ENCODE measurements around the gene ANKRD65. TPM values are rescaled to one million over a fixed set of nuclear protein-coding genes. Genes with fewer than 3 reads are reported as not detected.

Gene ANKRD65
- total RNA-seq, 1 donor from 2014 or later: 38.4 TPM

DNA sequence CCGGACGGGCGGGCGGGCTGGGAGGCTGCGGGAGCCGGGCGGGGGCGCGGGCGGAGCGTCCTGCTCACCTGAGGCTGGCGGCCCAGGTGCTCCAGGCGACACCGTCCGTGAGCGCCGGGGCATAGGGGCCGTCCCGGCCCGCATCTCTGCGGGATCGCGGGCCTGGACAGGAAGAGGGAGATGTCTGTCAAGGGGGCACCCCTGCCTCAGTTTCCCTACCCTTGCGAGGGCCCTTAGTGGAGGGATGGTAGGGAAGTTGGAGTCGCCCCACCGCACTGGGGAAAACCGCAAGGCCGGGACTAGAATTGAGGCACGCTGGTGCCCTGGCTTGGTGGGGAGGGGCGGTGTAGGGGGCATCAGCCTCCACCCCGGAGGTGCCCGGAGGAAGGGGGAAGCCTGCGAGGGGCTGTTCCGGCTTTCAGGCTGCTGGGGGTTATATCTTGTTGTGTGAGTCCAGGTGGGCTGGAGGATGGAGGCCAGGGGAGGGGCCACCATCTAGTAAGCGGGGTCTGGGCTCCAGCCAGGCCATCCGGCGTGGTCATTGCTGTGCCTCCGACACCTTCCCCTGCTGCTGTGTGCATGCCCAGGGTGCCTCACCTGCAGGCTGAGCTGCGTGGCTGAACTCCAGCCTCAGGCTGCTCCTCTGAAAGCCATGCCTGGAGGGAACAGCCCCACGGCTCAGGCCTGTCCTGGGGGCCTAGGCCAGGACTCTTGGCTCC, 15.0 kb upstream of the ANKRD65 start:
- Mint-ChIP-seq H3K27ac (ENCODE audit: unreplicated experiment) (no peak overlapping the region), H3K4me3 (ENCODE audit: unreplicated experiment) (peak overlapping the region; percentile 90), H3K9me3 (ENCODE audit: unreplicated experiment) (peaks cover 2% of the 10 kb centered on the region), H3K36me3 (ENCODE audit: unreplicated experiment) (no peaks in the 10 kb centered on the region), H3K27me3 (ENCODE audit: unreplicated experiment) (peaks cover 7% of the 10 kb centered on the region), H3K4me1 (ENCODE audit: low read depth, unreplicated experiment) (peaks cover 11% of the 10 kb centered on the region)
- TF ChIP-seq, protein P1, sequence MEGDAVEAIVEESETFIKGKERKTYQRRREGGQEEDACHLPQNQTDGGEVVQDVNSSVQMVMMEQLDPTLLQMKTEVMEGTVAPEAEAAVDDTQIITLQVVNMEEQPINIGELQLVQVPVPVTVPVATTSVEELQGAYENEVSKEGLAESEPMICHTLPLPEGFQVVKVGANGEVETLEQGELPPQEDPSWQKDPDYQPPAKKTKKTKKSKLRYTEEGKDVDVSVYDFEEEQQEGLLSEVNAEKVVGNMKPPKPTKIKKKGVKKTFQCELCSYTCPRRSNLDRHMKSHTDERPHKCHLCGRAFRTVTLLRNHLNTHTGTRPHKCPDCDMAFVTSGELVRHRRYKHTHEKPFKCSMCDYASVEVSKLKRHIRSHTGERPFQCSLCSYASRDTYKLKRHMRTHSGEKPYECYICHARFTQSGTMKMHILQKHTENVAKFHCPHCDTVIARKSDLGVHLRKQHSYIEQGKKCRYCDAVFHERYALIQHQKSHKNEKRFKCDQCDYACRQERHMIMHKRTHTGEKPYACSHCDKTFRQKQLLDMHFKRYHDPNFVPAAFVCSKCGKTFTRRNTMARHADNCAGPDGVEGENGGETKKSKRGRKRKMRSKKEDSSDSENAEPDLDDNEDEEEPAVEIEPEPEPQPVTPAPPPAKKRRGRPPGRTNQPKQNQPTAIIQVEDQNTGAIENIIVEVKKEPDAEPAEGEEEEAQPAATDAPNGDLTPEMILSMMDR (IDR thresholded peaks at IDR 0.05; ENCODE audit: partially characterized antibody, unreplicated experiment): no peak
- DNase-seq: no peak

DNA sequence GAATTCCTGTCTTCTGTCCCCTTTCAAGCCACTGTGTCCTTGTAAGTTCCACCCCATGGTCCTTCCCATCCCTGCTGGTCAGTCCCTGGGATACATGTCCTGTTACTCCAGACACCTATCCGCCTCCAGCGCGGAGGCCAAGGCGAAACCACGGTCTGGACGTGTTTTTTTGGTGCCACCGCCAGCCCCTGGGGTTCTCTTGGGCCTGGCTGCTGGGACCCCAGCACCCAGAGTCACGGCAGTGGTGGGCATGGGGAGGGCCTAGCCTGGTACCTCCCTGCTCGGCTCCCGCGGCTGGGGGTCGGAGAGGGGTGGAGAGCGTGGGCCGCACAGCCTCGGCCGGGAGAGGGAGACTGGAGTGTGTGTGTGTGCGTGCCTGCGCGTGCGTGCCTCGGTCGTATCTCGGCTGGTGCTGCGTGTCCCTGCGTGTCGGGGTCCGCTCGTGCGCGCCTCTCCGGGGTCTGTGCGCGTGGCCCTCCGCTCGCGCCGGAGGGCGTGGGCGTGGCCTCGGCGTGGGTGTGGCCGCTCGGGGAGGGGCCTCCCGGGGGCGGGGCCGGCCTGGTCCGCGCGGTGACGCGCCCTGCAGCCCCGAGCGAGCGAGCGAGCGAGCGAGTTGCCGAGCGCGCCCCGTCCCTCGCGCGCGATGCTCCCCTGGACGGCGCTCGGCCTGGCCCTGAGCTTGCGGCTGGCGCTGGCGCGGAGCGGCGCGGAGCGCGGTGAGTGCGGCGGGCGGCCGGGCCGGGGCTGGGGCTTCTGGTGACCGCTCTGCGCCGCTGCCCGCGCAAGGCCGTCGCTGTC, 14.2 kb upstream of the ANKRD65 start, which contains the start of gene VWA1:
Gene VWA1 (plus strand): TSS at position 585 of the 798 bp plus-strand sequence. CDS start 59 bp downstream, at position 644.
- TF ChIP-seq, protein P1 (IDR thresholded peaks at IDR 0.05; ENCODE audit: partially characterized antibody, unreplicated experiment): no peak
- Mint-ChIP-seq H3K27ac (ENCODE audit: unreplicated experiment) (peak within 1 kb of the TSS; percentile 80), H3K36me3 (ENCODE audit: unreplicated experiment) (no peaks in the 10 kb centered on the region), H3K9me3 (ENCODE audit: unreplicated experiment) (peaks cover 4% of the 10 kb centered on the region), H3K27me3 (ENCODE audit: unreplicated experiment) (peaks cover 4% of the 10 kb centered on the region), H3K4me1 (ENCODE audit: low read depth, unreplicated experiment) (peaks cover 9% of the 10 kb centered on the region), H3K4me3 (ENCODE audit: unreplicated experiment) (peak within 1 kb of the TSS; percentile 90)
- peak; percentile 75 for DNase-seq

DNA sequence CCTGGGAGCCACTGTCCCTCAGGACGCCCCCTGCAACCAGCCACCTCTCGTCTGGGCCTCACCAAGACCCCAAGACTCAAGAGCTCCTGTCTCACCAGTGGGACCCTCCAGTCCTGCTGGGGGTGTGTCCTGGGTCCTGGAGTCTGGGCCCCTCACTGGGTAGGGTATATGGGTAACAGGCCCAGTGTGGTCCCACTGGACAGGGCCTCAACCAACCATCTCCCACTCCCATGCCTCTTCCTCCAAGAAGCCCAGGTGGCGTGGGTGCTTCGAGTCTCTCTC, 13.7 kb upstream of the ANKRD65 start:
- H3K4me3 Mint-ChIP-seq (ENCODE audit: unreplicated experiment): peak overlapping the region; percentile 71
- peak overlapping the region; percentile 80 for H3K27ac Mint-ChIP-seq (ENCODE audit: unreplicated experiment)
- H3K27me3 Mint-ChIP-seq (ENCODE audit: unreplicated experiment): peaks cover 7% of the 10 kb centered on the region
- peaks cover 12% of the 10 kb centered on the region for H3K4me1 Mint-ChIP-seq (ENCODE audit: low read depth, unreplicated experiment)
- H3K36me3 Mint-ChIP-seq (ENCODE audit: unreplicated experiment): no peaks in the 10 kb centered on the region
- TF ChIP-seq, protein P1 (IDR thresholded peaks at IDR 0.05; ENCODE audit: partially characterized antibody, unreplicated experiment): no peak
- H3K9me3 Mint-ChIP-seq (ENCODE audit: unreplicated experiment): peaks cover 9% of the 10 kb centered on the region
- DNase-seq: no peak

DNA sequence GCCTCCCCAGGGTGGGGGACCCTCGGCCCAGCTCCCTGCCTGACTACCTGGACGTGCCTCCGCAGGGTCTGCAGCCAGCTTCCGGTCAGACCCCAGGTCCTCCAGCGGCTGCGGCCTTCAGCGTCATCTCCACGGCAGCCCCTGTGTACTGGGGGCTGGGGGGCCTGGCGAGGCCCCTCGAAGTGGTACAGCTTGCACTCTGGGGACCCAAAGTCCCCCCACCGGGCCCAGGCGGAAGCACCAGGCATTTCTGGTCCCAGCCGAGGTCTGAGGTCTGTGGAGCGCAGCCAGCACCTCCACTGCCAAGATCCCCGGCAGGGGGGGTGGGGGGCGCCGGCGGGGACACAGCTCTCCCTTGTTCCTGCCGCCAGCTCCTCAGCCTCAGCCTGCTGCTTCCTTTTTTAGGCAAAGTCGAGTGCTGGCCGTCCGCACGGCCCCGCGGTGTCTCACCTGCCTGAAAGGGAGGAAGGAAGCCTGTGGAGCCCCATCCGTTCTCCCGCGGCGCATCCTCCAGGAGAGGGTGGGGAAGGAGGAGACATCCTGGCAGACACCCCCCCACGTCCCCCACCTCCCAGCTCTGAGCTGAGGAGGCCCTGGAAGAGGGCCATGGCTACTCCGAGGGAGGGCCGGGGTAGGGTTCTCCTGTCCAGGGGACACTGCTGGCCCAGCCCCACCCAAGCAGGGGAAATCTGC, 13.2 kb upstream of the ANKRD65 start:
- Mint-ChIP-seq H3K4me3 (ENCODE audit: unreplicated experiment) (no peak overlapping the region), H3K4me1 (ENCODE audit: low read depth, unreplicated experiment) (peaks cover 16% of the 10 kb centered on the region)
- TF ChIP-seq, protein P1 (IDR thresholded peaks at IDR 0.05; ENCODE audit: partially characterized antibody, unreplicated experiment): no peak

More for the DNA sequence above, 13.2 kb upstream of the ANKRD65 start:
- H3K9me3 Mint-ChIP-seq (ENCODE audit: unreplicated experiment): peaks cover 9% of the 10 kb centered on the region
- no peak for DNase-seq
- H3K27me3 Mint-ChIP-seq (ENCODE audit: unreplicated experiment): peaks cover 9% of the 10 kb centered on the region
- no peak overlapping the region for H3K27ac Mint-ChIP-seq (ENCODE audit: unreplicated experiment)
- H3K36me3 Mint-ChIP-seq (ENCODE audit: unreplicated experiment): no peaks in the 10 kb centered on the region
